ENCODE data around the gene TMEM175.

The TMEM175 gene

GRCh38 chr4:931960-932712, at the start of gene TMEM175, which contains the start of gene GAK:
Gene TMEM175 (plus strand): TSS chr4:932460. CDS start chr4:947740, 15,280 bp downstream.
Gene GAK (minus strand): TSS chr4:932316. CDS start chr4:932187, 129 bp downstream.
- DNase-seq, result peak; percentile 97

GRCh38 chr4:882646-883045, 49.6 kb upstream of the TMEM175 start:
- DNase-seq, result no peak

GRCh38 chr4:883377-884095, 48.7 kb upstream of the TMEM175 start:
- DNase-seq, result no peak

GRCh38 chr4:884259-884658, 48.0 kb upstream of the TMEM175 start:
- no peak for DNase-seq

GRCh38 chr4:884896-885295, 47.4 kb upstream of the TMEM175 start:
- DNase-seq, result no peak

- no peak for DNase-seq
Observed at GRCh38 chr4:885353-885752, 46.9 kb upstream of the TMEM175 start.

GRCh38 chr4:886244-886643, 46.0 kb upstream of the TMEM175 start:
- no peak for DNase-seq

GRCh38 chr4:887034-887763, 45.1 kb upstream of the TMEM175 start:
- DNase-seq, result no peak

- no peak for DNase-seq
Observed at GRCh38 chr4:888029-888428, 44.2 kb upstream of the TMEM175 start.

GRCh38 chr4:889516-889915, 42.7 kb upstream of the TMEM175 start:
- no peak for DNase-seq

GRCh38 chr4:890036-890695, 42.1 kb upstream of the TMEM175 start:
- no peak for DNase-seq

- no peak for DNase-seq
Observed at GRCh38 chr4:891747-892146, 40.5 kb upstream of the TMEM175 start.

- DNase-seq, result no peak
Observed at GRCh38 chr4:892780-893179, 39.5 kb upstream of the TMEM175 start.

- no peak for DNase-seq
Observed at GRCh38 chr4:893276-893994, 38.8 kb upstream of the TMEM175 start.

GRCh38 chr4:893995-894705, 38.1 kb upstream of the TMEM175 start:
- DNase-seq, result no peak

- DNase-seq, result no peak
Observed at GRCh38 chr4:895596-895995, 36.7 kb upstream of the TMEM175 start.

- no peak for DNase-seq
Observed at GRCh38 chr4:896216-896615, 36.0 kb upstream of the TMEM175 start.

- no peak for DNase-seq
Observed at GRCh38 chr4:896630-897029, 35.6 kb upstream of the TMEM175 start.

- DNase-seq, result no peak
Observed at GRCh38 chr4:898123-898522, 34.1 kb upstream of the TMEM175 start.

- no peak for DNase-seq
Observed at GRCh38 chr4:898869-899555, 33.2 kb upstream of the TMEM175 start.

GRCh38 chr4:899556-899906, 32.7 kb upstream of the TMEM175 start:
- DNase-seq, result no peak

Data from CD4-positive, alpha-beta T cell treated with Interferon gamma for 1 hour (primary cell).